Activated naive CD4-positive, alpha-beta T cell treated with Interleukin-2 at 50 U/mL for 16 hours (primary cell): ENCODE measurements around the gene A4GNT.
"Not testable (repeated sequence)": the region's sequence is repeated elsewhere in the genome, so short reads cannot be mapped to it uniquely, and the experiment has no call there.

ENCODE experiments used
- DNase-seq: peaks from one replicate; pipeline ENCODE4 v3.0.0-alpha.2; 2020

The A4GNT gene

GRCh38 chr3:138118612-138119422 is 13.4 kb downstream of the A4GNT start:
- DNase-seq = peak; percentile 61

GRCh38 chr3:138114988-138115971 is 16.9 kb downstream of the A4GNT start, which contains the start of gene DZIP1L:
DZIP1L (minus strand) TSS chr3:138115608; CDS start chr3:138103971, 11,637 bp downstream.
- peak; percentile 19 for DNase-seq

GRCh38 chr3:138114431-138114918 is 17.7 kb downstream of the A4GNT start:
- DNase-seq = no peak

GRCh38 chr3:138113326-138113725 is 18.9 kb downstream of the A4GNT start:
- no peak for DNase-seq

- no peak for DNase-seq
Observed at GRCh38 chr3:138112362-138112761, 19.8 kb downstream of the A4GNT start.

GRCh38 chr3:138105598-138105997 is 26.6 kb downstream of the A4GNT start:
- no peak for DNase-seq

GRCh38 chr3:138103466-138103865 is 28.7 kb downstream of the A4GNT start:
- DNase-seq = no peak

GRCh38 chr3:138101351-138101940 is 30.7 kb downstream of the A4GNT start:
- not testable (repeated sequence) for DNase-seq

- no peak for DNase-seq
Observed at GRCh38 chr3:138099417-138099816, 32.8 kb downstream of the A4GNT start.

- no peak for DNase-seq
Observed at GRCh38 chr3:138097192-138098172, 34.7 kb downstream of the A4GNT start.

- DNase-seq = no peak
Observed at GRCh38 chr3:138093721-138094120, 38.5 kb downstream of the A4GNT start.

GRCh38 chr3:138092023-138092422 is 40.2 kb downstream of the A4GNT start:
- no peak for DNase-seq

GRCh38 chr3:138089091-138089490 is 43.1 kb downstream of the A4GNT start:
- DNase-seq = no peak

GRCh38 chr3:138085745-138086144 is 46.4 kb downstream of the A4GNT start:
- not testable (repeated sequence) for DNase-seq

- no peak for DNase-seq
Observed at GRCh38 chr3:138084196-138084595, 48.0 kb downstream of the A4GNT start.

- no peak for DNase-seq
Observed at GRCh38 chr3:138082992-138083386, 49.2 kb downstream of the A4GNT start.

GRCh38 chr3:138082085-138082991 is 49.9 kb downstream of the A4GNT start:
- DNase-seq = no peak

GRCh38 chr3:138081371-138082084 is 50.7 kb downstream of the A4GNT start:
- no peak for DNase-seq

- DNase-seq = no peak
Observed at GRCh38 chr3:138079901-138080300, 52.3 kb downstream of the A4GNT start.

GRCh38 chr3:138078901-138079344 is 53.3 kb downstream of the A4GNT start:
- no peak for DNase-seq
